Measurements from ENCODE around the gene PSAP. TPM values are rescaled to one million over a fixed set of nuclear protein-coding genes. Genes with fewer than 3 reads are reported as not detected.

PSAP gene
- polyA plus RNA-seq, 3 donors = 3,391 to 8,673 (median 7,346) TPM

DNA sequence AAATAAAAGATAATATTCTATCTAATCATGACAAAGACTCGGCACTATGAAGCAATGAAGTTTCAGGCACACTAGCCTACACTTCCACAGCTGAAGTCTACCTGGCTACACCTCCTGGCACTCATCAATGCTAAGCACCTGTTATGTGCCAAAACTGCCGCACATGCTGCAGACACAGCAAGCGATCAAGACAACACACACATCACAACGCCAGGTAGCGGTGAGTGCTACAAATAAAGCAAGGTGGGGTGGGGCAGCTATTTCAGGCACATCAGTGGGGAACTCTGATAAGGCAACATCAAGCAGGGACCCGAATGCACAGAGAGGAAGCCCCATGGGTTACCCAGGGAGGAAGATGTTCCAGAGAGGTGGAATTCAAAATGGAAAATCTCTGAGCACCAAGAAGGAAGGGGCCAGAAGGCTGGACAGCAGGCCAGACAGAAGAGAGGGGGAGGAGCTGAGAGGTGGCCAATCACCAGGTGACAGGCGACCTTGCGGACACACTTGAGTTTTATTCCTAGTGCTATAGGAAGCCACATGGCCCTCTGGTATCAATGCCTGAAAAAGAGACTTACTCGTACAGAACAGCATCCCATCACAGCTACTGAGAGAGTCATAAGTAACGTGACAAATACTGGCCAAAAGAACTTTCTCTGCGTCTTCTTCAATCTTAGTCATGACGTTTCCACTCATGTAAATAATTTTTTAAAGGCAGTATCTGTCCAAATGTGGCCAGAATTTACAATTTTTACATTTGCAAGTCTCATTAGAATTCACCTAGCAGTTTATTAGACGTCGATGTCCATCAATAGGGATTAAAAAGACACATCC, 8.0 kb downstream of the PSAP start:
- Histone ChIP-seq H3K27ac (ENCODE audit: low read depth in 1 of 2, low read length in 2 of 2) (peak overlapping the region; percentile 50 to 63), H3K27me3 (ENCODE audit: control insufficient read depth in 2 of 2, insufficient read depth in 2 of 2, low read length in 2 of 2) (no peaks in the 10 kb centered on the region), H3K4me3 (replicated peaks in 1 of 3; ENCODE audit: low read depth in 2 of 3, low read length in 3 of 3) (peak overlapping the region in 1 of 3 experiments; percentile 99), H3K4me1 (ENCODE audit: control insufficient read depth in 1 of 2, insufficient read depth in 2 of 2, low read length in 2 of 2) (peaks cover 100% of the 10 kb centered on the region in 2 donors), H2AFZ (ENCODE audit: insufficient read depth, low read depth, low read length, poor library complexity, severe bottlenecking) (no peak overlapping the region), H3K9me3 (replicated peaks in 1 of 2; ENCODE audit: control insufficient read depth in 1 of 2, insufficient read depth in 1 of 2, low read length in 2 of 2) (no peaks in the 10 kb centered on the region), H3K36me3 (replicated peaks in 1 of 2; ENCODE audit: control insufficient read depth in 1 of 2, insufficient read depth in 2 of 2, low read length in 2 of 2) (peaks cover 28 to 55% of the 10 kb centered on the region in 2 donors), H4K20me1 (ENCODE audit: insufficient read depth, low read length) (peaks cover 100% of the 10 kb centered on the region), H3K79me2 (ENCODE audit: insufficient read depth, low read length) (peaks cover 100% of the 10 kb centered on the region), H3K4me2 (replicated peaks; ENCODE audit: extremely low read depth, low read length, poor library complexity, severe bottlenecking) (peak overlapping the region; percentile 95), H3K9ac (ENCODE audit: insufficient read depth, low read length, poor library complexity, severe bottlenecking) (peak overlapping the region; percentile 0)
- Mint-ChIP-seq H3K9me3 (peaks cover 0 to 3% (median 0%) of the 10 kb centered on the region in 7 donors), H3K27ac (peak overlapping the region; percentile 81 to 97 (median 84)), H3K4me3 (peak overlapping the region; percentile 51 to 64), H3K36me3 (peaks cover 75 to 77% of the 10 kb centered on the region in 2 donors), H3K4me1 (peaks cover 96% of the 10 kb centered on the region), H3K27me3 (ENCODE audit: low read depth in 3 of 3) (peaks cover 0 to under 1% (median 0%) of the 10 kb centered on the region in 3 donors)
- TF ChIP-seq, protein P1, sequence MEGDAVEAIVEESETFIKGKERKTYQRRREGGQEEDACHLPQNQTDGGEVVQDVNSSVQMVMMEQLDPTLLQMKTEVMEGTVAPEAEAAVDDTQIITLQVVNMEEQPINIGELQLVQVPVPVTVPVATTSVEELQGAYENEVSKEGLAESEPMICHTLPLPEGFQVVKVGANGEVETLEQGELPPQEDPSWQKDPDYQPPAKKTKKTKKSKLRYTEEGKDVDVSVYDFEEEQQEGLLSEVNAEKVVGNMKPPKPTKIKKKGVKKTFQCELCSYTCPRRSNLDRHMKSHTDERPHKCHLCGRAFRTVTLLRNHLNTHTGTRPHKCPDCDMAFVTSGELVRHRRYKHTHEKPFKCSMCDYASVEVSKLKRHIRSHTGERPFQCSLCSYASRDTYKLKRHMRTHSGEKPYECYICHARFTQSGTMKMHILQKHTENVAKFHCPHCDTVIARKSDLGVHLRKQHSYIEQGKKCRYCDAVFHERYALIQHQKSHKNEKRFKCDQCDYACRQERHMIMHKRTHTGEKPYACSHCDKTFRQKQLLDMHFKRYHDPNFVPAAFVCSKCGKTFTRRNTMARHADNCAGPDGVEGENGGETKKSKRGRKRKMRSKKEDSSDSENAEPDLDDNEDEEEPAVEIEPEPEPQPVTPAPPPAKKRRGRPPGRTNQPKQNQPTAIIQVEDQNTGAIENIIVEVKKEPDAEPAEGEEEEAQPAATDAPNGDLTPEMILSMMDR (IDR thresholded peaks at IDR 0.05) = no peak
- no peak for DNase-seq
- intact Hi-C loops (cut with micrococcal nuclease) = no loop called here
- 78% methylated on average over 8 of the region's 14 CpGs for WGBS (ENCODE audit: insufficient coverage)

GRCh38 chr10:71842422-71842821, 8.6 kb downstream of the PSAP start:
- intact Hi-C loops (cut with micrococcal nuclease) = no loop called here
- peaks cover 100% of the 10 kb centered on the region in 2 donors for H3K4me1 ChIP-seq (ENCODE audit: control insufficient read depth in 1 of 2, insufficient read depth in 2 of 2, low read length in 2 of 2)

More at GRCh38 chr10:71842422-71842821, 8.6 kb downstream of the PSAP start:
- H2AFZ ChIP-seq (ENCODE audit: insufficient read depth, low read depth, low read length, poor library complexity, severe bottlenecking) = no peak overlapping the region
- H3K9ac ChIP-seq (ENCODE audit: insufficient read depth, low read length, poor library complexity, severe bottlenecking) = peak overlapping the region; percentile 0
- H3K9me3 ChIP-seq (replicated peaks in 1 of 2; ENCODE audit: control insufficient read depth in 1 of 2, insufficient read depth in 1 of 2, low read length in 2 of 2) = no peaks in the 10 kb centered on the region
- H3K4me3 ChIP-seq (replicated peaks in 1 of 3; ENCODE audit: low read depth in 2 of 3, low read length in 3 of 3) = peak overlapping the region in 1 of 3 experiments; percentile 99
- peak overlapping the region; percentile 95 for H3K4me2 ChIP-seq (replicated peaks; ENCODE audit: extremely low read depth, low read length, poor library complexity, severe bottlenecking)
- H3K27ac Mint-ChIP-seq = peak overlapping the region; percentile 61 to 97 (median 84)
- WGBS (ENCODE audit: insufficient coverage) = no CpG with 5 or more reads among the region's 2 CpGs
- H3K9me3 Mint-ChIP-seq = peaks cover 0 to 3% (median 0%) of the 10 kb centered on the region in 7 donors
- H4K20me1 ChIP-seq (ENCODE audit: insufficient read depth, low read length) = peaks cover 100% of the 10 kb centered on the region
- TF ChIP-seq, protein P1 (IDR thresholded peaks at IDR 0.05) = no peak
- H3K27me3 ChIP-seq (ENCODE audit: control insufficient read depth in 2 of 2, insufficient read depth in 2 of 2, low read length in 2 of 2) = no peaks in the 10 kb centered on the region
- peaks cover 75 to 78% of the 10 kb centered on the region in 2 donors for H3K36me3 Mint-ChIP-seq
- H3K27me3 Mint-ChIP-seq (ENCODE audit: low read depth in 3 of 3) = peaks cover 0 to 2% (median 0%) of the 10 kb centered on the region in 3 donors
- H3K36me3 ChIP-seq (replicated peaks in 1 of 2; ENCODE audit: control insufficient read depth in 1 of 2, insufficient read depth in 2 of 2, low read length in 2 of 2) = peaks cover 30 to 56% of the 10 kb centered on the region in 2 donors
- H3K79me2 ChIP-seq (ENCODE audit: insufficient read depth, low read length) = peaks cover 100% of the 10 kb centered on the region
- no peak overlapping the region for H3K27ac ChIP-seq (ENCODE audit: low read depth in 1 of 2, low read length in 2 of 2)
- H3K4me1 Mint-ChIP-seq = peaks cover 96% of the 10 kb centered on the region
- DNase-seq = peak in 1 of 3 donors; percentile 49
- peak overlapping the region; percentile 52 to 80 for H3K4me3 Mint-ChIP-seq
